ENCODE measurements around the gene HDC. TPM values are rescaled to one million over a fixed set of nuclear protein-coding genes. Genes with fewer than 3 reads are reported as not detected.

The HDC gene
- total RNA-seq, 2 donors from 2014 or later: 0.31 TPM; not detected in 1

GRCh38 chr15:50218691-50219090 lies 46.8 kb downstream of the HDC start:
- H3K36me3 Mint-ChIP-seq (ENCODE audit: low read depth): no peaks in the 10 kb centered on the region
- no peak for DNase-seq
- no peak overlapping the region for H3K27ac ChIP-seq (ENCODE audit: low read depth, low read length)
- no peak overlapping the region for H3K4me3 ChIP-seq (ENCODE audit: low read length)
- H3K4me1 ChIP-seq (ENCODE audit: control insufficient read depth, insufficient read depth, low read length): no peaks in the 10 kb centered on the region
- no peak overlapping the region for H3K4me3 Mint-ChIP-seq
- H3K27ac Mint-ChIP-seq: no peak overlapping the region
- no peaks in the 10 kb centered on the region for H3K27me3 Mint-ChIP-seq (ENCODE audit: insufficient read depth)
- no peaks in the 10 kb centered on the region for H3K27me3 ChIP-seq (ENCODE audit: control insufficient read depth, insufficient read depth, low read length, poor library complexity, severe bottlenecking)
- H3K36me3 ChIP-seq (ENCODE audit: control insufficient read depth, insufficient read depth, low read length): no peaks in the 10 kb centered on the region
- 89% methylated on average over 1 of the region's 1 CpG; no CpG with 5 or more reads in 1 of the 2 experiments for WGBS, 2 experiments (ENCODE audit: insufficient coverage in 1 of 2, insufficient read length in 1 of 2)
- no peak overlapping the region for H3K9ac ChIP-seq (ENCODE audit: extremely low read depth, low read length, poor library complexity, severe bottlenecking)
- no peak for TF ChIP-seq CTCF (conservative IDR thresholded peaks at IDR 0.05)
- H3K9me3 Mint-ChIP-seq: peaks cover 12% of the 10 kb centered on the region
- H3K9me3 ChIP-seq (ENCODE audit: control insufficient read depth, low read length): no peaks in the 10 kb centered on the region
- peaks cover 12% of the 10 kb centered on the region for H3K4me1 Mint-ChIP-seq

- Mint-ChIP-seq H3K4me1 (peaks cover 12% of the 10 kb centered on the region), H3K4me3 (no peak overlapping the region), H3K27ac (no peak overlapping the region), H3K27me3 (ENCODE audit: insufficient read depth) (no peaks in the 10 kb centered on the region), H3K36me3 (ENCODE audit: low read depth) (no peaks in the 10 kb centered on the region), H3K9me3 (peaks cover 12% of the 10 kb centered on the region)
- no peak for TF ChIP-seq CTCF (conservative IDR thresholded peaks at IDR 0.05)
- H3K4me3 ChIP-seq (ENCODE audit: low read length): no peak overlapping the region
- WGBS, 2 experiments (ENCODE audit: insufficient coverage in 1 of 2, insufficient read length in 1 of 2): 80 to 97% methylated on average over 1 of the region's 1 CpG
- H3K9me3 ChIP-seq (ENCODE audit: control insufficient read depth, low read length): peaks cover 4% of the 10 kb centered on the region
- no peaks in the 10 kb centered on the region for H3K36me3 ChIP-seq (ENCODE audit: control insufficient read depth, insufficient read depth, low read length)
- no peaks in the 10 kb centered on the region for H3K4me1 ChIP-seq (ENCODE audit: control insufficient read depth, insufficient read depth, low read length)
- no peaks in the 10 kb centered on the region for H3K27me3 ChIP-seq (ENCODE audit: control insufficient read depth, insufficient read depth, low read length, poor library complexity, severe bottlenecking)
- H3K27ac ChIP-seq (ENCODE audit: low read depth, low read length): no peak overlapping the region
- H3K9ac ChIP-seq (ENCODE audit: extremely low read depth, low read length, poor library complexity, severe bottlenecking): no peak overlapping the region
- no peak for DNase-seq
These were observed 47.2 kb downstream of the HDC start for GRCh38 chr15:50218291-50218690.

GRCh38 chr15:50210462-50211157 lies 54.9 kb downstream of the HDC start:
- Histone ChIP-seq H3K9ac (ENCODE audit: extremely low read depth, low read length, poor library complexity, severe bottlenecking) (peak overlapping the region; percentile 59), H3K27me3 (ENCODE audit: control insufficient read depth, insufficient read depth, low read length, poor library complexity, severe bottlenecking) (no peaks in the 10 kb centered on the region), H3K9me3 (ENCODE audit: control insufficient read depth, low read length) (peaks cover 28% of the 10 kb centered on the region), H3K4me3 (ENCODE audit: low read length) (peak overlapping the region; percentile 50), H3K27ac (ENCODE audit: low read depth, low read length) (no peak overlapping the region), H3K4me1 (ENCODE audit: control insufficient read depth, insufficient read depth, low read length) (peaks cover 15% of the 10 kb centered on the region), H3K36me3 (ENCODE audit: control insufficient read depth, insufficient read depth, low read length) (no peaks in the 10 kb centered on the region)
- no peak for TF ChIP-seq CTCF (conservative IDR thresholded peaks at IDR 0.05)
- H3K4me1 Mint-ChIP-seq: peaks cover 23% of the 10 kb centered on the region
- no peaks in the 10 kb centered on the region for H3K27me3 Mint-ChIP-seq (ENCODE audit: insufficient read depth)
- peaks cover 30% of the 10 kb centered on the region for H3K9me3 Mint-ChIP-seq
- H3K36me3 Mint-ChIP-seq (ENCODE audit: low read depth): peaks cover 13% of the 10 kb centered on the region
- 75 to 80% methylated on average over 5 to 8 of the region's 8 CpGs for WGBS, 2 experiments (ENCODE audit: insufficient coverage in 1 of 2, insufficient read length in 1 of 2)
- H3K4me3 Mint-ChIP-seq: no peak overlapping the region
- H3K27ac Mint-ChIP-seq: peak overlapping the region; percentile 97
- peak; percentile 86 for DNase-seq

Data from endodermal cell (in vitro differentiated cells).